HG02973 (cell line): Measurements from ENCODE around the gene KRT80.

Experiments
- ATAC-seq: cut with Tn5 transposase; IDR thresholded peaks from one replicate; pipeline ENCODE4 v1.9.1; 2021; ENCODE audit warnings: moderate library complexity; ENCODE audit not compliant: unreplicated experiment

KRT80 gene

DNA sequence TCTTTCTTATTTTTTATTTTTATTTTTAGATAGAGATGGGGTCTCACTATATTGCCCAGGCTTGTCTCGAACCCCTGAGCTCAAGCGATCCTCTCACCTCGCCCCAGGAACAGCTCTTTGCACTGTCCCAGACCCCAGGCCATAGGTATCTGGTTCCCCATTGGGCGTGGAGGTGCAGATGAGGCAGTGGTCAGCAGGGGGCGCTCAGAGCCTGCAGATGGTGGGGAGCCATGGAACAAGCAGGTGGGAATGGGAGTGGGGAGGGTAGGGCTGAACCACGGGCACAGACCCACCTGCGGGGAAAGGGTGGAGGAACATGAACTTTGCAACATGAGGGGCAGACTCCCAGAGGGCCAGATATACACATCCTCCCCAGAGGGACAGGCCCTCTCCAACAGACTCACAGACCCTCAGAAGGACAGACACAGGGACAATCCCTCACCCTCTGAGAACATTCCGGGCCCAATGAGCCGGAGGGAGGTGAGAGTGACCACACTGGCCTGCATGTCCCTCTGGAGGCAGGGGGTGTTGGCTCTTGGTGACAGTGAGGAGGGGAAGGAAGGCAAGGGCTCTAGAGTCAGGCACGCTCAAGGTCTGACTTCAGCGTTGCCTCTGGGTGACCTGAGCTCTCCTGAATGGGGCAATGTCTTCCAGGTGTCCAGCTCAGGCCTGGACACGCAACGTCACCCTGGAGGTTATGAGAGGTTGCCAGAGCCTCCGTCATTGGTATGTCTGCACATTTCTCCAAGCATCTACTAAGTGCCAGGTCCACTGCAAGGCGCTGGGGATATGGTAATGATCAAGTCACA is 34.9 kb downstream of the KRT80 start:
- ATAC-seq: no peak

DNA sequence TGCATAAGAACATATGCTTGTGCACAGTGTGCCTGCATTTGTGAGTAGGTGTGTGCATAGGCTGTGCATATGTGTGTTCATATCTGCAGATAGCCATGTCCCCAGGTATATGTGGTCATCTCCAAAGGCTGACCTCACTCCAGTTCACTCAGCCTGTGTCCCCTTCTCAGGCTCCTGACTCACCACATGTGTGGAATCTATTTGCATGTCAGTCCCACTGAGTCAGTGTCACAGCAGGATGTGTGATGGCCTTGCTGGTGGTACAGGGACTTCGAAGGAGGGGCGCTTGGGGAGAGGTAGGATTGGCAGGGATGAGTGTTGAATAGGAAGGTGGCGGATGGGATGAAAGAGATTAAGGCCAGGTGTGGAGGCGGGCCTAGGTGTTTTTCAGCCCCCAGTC is 35.5 kb downstream of the KRT80 start:
- ATAC-seq: no peak

DNA sequence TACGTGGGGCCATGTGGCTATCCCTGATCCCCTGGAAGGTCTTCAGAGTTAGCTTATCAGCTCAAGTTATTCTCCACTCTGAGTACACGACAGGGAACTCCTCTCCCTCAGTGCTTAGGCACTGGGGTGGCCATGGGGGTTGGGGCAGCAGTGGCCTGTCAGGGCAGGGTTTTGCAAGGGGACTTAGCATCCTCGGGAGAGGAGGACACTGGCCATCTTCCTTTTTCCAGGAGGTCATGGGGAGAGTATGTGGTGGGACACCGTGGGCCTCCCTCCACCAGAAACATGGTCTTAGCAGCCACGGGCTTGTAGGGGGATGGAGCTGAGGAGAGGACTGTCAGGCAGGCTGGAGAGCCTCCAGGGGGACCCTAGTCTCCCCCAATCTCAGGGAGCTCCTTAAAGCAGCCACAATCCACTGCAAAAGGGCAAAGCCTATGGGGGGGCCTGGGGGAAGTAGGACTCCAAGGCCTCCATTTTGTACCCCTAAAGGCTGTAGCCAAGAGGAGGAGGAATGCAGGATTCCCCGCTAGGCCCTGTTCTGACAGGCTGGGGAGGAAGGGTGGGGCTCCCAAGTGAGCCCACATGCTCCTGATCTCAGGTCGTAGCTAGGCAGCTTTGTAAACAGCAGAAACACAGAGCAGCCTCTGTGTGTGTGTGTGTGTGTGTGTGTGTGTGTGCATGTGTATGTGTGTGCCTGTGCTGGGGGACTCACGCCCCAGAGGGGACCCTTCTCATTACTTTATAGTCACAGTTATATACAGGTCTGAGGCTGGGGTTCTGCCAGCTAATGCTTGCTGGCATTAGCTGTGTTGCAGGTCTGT is 36.6 kb downstream of the KRT80 start:
- ATAC-seq: no peak

DNA sequence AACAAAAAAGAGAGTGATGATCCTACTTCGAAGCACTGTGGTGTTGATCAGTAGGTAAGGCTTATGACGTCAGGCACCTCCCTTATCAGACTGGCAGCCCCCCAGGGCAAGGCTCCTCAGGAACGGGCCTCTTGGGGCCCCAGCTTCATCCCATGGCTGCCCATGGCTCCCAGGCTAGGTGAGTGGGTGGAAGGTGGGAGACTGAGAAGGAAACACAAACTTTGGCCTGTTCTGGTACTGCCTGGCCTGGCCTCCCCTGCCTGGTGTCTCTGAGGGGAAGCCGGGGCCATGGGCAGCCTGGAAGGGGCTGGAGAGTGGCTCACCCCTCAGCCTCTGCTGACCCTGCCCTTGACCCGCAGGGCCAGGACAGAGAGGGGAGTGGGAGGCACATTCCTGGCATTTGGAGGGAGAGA is 38.9 kb downstream of the KRT80 start:
- ATAC-seq: no peak

DNA sequence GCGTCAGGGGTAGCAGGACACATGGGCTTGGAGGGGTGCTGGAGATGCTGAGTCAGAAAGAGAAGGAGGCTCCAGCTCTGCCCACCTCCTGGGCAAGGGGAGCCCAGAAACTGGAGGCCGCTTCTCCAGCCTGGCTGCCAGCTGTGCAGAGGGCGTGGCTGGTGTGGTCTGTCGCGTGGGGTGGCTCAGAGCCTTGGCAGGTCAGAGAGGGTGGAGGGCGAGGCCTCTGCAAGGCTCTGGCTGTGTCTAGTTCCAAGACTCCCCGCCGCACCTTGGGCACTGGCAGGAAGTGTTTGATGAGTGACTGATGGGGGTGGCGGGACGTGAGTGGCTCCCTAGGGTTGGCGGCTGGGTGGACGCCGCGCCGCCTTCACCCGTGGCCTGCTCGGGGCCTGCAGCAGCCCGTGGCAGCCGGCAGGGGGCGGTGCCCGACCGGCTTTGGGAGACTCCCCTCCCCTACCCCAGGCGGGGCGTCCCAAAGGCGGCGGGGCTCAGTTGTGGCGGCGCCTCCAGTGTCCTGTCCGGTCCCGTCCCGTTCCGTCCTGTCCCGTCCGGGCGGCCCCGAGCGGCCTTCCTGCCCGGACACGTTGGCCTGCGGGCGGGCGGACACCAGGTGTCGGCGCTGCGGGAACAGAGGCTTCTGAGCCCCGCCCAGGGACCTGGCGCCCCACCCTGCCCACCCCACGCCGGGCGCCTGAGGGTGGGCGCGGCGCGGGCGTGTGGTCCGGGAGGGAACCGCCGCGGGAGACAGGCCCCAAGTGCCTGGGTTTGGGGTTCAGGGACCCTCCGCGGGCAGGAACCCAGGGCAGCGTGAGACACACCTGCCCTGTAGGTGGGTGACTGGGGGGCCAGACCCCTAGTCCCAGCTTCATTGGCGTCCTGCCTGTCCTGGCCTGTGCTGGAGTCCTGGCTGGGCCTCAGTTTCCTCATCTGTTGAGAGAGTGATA is 39.7 kb downstream of the KRT80 start:
- no peak for ATAC-seq

DNA sequence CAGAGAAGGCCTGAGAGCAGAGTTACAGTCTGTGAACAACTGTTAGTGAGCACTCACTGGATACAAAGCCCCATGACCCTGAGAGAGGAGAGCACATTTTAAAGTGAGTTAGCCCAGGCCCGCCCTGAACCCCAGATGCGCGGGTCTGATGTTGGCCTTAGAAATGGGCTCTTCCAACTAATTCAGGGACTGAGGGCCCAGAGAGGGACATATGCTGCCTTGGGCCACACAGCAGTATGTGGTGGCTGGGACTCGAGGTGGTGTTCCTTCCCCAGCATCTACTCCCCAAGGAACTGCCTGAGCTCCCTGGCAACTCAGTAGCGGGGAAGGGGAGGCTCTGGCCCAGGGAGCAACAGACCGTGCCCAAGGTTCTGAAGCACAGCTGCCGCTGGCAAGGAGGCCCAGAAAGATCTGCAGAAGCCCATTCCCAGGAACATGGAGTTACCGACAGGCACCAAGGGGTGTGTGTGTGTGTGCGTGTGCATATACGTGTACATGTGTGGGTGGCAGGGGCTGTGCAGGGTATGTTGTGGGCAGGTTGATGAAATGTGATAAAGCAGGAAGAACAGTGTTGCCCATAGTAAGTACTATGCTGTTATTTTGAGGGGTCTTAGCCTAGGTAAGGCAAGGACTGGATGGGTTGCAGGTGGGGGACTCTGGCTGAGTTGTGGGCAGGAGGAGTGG is 40.5 kb downstream of the KRT80 start:
- no peak for ATAC-seq

DNA sequence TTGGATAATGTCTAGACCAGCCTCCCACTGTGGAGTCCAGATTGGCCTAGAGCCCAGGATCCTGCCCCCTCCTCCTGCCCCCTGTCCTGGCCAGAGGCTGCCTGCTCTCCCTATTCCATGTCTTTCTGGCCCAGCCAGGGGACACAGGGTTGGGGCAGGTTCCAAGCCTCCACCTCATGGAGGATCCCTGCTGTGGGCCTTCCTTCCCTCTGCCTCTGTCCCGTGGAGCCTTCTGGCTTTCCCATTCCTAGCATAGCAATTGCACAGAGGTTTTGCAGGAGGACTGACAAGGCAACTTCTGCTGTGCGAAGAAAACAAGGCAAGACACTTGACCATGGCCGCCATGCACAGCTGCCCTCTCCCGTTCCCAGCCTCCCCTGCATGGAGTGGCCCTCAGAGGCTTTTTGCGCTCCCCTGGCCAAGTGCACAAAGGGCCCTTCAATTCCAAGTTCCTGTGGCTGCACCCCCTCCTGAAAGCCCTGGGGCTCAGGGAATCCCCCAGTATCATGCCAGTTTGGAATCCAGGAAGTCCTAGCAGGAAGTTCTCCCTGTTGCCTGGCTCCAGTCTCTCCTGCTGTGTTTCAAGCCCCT is 42.1 kb downstream of the KRT80 start:
- no peak for ATAC-seq

DNA sequence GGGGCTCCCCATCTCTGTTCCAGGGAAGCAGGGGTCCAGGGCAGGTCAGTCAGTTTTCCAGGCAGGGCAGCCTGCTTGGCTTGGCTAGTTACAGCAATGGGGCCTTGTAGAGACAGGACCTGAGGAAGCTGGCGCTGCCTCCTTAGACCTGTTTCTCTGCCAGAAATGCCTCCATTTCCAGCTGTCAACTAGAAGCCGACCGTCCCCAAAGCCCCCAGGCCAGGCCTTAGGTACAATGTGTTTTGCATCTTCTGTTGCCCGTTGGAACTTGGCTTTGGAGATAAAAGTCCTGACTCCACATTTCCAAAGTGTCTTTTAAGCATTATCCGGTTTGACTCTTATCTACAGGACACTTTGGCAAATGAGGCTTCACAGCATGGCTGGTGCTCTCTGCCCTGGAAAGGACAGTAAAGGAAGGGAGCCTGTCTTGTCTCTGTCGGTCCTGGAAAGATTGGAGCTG is 42.6 kb downstream of the KRT80 start:
- no peak for ATAC-seq

DNA sequence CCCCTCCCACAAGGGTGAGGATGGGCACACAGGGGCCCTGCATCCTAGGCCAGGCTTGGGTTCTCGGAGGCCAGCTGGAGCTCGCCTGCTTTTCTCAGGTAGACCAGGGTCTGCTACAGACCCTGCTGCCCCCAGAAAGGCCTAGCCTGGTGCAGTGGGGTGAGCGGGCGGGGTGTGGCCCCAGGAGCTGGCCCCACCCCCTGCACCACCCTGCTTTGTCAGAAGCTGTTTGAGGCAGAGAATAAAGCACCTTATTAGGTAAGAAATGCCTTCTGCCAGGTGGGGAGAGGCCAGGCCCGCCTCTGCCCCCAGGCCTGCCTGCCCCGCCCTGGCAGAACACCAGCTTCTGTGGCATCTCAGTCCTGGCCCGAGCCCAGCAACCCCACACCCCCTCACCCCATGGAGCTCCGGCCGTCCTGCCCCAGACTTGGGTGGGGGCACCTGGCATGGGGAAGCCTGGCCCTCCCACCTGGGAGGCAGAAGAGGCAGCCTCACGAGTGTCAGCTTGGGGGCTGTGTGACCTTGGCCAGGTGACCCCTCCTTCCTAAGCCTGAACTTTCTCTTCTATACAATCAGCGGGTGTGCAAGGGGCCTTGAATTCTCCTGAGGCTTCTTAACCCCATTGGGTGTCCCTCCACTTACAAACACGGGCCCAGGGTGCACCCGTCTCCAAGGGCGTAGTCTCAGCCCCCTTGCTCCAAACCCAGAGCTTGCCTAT is 43.2 kb downstream of the KRT80 start:
- no peak for ATAC-seq

DNA sequence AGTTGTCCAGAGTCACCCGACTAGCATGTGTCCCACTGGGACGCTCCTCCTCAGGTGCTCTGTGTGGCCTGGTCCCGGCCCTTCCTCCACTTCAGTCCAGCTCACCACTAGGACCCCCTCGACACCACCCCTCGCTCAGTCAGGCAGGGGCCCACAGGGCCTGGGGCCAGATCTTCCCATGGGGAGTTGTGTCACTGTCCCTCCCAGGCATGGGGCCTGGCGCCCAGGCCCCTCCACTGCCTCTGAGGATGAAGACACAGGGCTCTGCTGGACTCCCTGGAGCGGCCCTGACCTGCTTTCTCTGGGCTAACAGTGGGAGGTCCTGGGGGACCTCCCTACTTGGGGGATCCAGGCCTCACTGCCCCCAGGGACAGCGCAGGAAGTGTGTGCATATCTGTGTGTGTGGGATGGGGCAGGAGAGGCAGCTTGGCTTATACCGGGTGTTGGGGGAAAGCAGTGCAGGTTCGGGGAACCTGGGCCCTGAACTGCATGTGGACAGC is 43.8 kb downstream of the KRT80 start:
- ATAC-seq: no peak

DNA sequence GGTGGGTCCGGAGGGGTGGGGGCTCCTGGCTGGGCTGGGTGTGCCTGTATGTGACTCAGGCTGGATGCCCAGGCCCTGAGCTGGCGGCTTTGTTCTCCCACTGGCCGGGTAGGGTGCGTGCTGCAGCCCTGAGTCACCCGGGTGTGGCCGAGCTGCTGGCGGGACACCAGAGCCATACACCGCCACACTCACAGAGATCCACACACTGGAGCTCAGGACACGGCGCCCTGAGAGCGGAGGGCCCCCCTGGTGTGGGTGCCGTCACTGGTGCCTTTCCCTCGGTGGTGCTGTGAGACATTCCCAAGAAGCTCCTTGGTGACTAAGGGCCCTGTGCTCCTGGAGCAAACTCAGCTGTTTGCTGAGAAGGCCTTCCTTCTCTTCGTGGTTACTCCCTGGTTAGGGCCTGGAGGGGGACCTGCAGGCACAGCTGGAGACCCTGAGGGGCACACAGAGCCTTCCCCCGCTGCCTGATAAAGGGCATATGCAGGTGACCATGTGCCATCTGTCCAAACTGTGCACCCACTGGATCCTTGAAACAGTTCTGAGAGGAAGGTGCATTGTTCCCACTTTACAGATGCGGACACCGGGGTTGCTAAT is 44.3 kb downstream of the KRT80 start:
- no peak for ATAC-seq

DNA sequence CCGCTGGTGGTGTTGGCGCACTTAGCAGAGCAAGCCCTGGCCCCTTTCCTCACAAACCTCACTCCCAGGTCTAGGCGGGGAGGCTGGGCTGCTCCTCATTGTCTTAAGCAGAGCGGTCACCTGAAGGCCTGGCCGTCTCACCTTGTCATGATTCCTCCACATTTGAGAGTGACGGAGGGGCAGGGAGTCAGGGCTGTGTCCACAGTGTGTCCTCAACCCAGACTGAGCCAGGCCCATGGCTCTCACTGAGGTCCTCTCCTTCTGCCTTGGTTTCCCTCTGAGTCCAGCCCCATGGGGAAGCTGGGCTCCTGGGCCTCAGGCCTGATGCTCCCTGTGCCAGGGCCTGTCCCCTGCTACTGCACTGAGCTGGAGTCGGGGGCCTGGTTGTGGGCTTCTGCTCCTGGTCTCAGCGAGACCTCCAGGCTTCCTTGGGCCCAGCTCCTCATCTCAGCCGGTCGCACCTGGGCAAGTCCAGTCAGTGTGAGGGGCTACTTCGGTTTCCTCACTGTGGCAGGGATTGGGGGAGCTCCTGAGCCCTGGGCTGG is 44.9 kb downstream of the KRT80 start:
- no peak for ATAC-seq

DNA sequence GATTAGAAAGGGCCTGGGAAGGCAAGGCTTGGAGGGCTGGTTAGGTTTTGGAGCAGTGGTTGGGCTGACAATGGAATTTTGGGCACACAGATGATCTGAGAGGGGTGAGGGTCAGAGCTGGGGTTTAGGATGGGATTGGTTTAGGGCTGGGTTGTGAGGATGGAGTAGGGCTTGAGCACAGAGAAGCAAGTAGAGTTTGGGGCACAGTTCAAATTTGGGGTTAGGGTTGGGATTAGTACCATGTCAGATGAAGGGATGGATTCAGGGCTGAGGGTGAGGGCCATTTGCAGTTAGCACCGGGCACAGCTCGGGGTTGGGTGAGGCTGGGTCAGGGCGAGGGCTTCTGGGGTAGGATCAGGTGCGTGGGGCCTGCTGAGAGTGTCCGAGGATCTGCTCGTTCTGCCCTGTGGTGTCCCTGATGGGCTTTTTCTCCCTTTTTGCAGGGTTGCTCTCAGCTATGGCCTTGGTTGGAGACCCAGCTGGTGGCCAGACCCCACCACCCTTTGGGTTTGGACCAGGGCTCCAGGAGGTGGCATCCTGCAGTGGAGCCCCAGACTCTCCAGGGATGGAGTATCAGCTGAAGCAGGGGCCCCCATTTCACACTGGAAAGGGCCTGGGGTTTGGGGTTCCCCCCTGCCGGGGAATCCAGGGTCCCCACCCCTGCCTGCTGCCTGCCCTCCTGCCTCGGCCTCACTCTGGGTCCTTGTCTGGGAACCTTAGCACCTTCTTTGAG is 45.6 kb downstream of the KRT80 start:
- no peak for ATAC-seq

DNA sequence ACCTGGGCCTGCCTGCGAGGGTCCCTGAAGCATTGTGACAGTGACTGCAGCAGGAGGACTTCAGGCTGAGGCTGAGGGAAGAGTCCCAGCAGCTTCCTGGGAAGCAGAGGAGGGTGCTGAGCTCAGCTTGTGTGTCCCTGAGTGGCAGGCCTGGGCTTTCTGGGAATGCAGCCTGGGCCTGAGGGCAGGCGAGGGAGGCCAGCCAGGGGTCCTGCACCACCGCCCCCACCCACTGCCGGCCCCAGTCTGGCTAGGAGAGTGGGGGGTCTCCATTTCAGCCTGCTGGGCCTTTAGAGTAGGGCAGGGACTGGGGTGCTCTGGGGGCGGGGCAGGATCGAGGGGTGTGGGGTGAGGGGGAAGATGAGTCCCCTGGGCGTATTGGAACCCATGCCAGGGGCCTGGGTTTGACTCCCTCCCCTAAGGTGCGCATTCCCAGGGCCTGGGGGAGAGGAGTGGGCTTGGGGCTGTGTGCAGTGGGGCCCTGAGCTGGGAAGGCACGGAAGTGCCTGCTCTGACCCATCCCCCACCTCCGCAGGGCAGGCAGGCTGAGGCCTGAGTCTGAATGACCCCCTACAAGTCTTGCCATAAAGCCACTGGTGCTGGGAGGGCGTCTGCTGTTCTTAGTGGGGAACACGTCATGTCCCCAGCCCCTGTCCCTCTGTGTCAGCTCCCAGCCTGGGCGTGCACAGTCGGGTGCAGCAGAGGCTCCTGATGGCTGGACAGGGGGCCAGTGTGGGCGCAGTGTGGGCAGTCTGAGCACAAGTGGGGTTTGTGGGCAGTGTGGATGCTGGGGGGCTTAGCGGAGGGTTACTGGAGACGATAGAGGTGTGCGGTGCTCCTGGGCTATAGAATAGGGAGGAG is 46.4 kb downstream of the KRT80 start:
- no peak for ATAC-seq

DNA sequence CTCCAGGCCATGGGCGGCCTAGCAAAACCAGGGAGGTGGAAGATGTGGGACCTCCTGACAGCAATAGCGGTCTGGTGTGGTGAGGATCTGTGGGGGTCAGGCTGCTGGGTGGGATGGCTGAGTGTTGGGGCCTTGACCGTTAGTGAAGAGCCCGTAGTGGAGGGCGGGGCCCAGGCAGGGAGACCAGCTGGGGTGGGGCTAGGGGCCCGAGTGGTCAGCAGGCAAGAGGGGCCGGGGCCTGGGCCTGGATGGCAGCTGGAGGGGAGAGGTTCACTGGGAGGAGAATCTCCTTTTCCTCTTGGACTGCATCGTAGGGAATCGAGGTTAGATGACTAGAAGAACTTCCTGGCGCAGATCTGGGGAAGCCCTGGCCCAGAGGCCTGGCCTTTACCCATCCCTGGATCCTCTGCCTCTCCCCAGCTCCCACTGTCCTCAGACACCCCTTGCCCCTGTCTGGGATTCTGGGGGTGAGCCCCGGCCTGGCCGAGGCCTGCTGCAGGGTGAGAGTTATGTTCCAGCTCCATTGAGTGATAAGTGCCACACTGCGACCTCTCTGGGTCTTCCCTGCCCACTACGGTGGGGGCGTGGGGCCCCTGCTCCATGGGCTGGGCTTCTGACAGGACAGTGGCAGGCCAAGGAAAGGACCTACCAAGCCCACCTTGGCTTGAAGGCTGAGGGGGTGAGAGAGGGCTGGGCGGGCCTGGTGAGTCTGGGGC is 47.1 kb downstream of the KRT80 start:
- ATAC-seq: no peak

DNA sequence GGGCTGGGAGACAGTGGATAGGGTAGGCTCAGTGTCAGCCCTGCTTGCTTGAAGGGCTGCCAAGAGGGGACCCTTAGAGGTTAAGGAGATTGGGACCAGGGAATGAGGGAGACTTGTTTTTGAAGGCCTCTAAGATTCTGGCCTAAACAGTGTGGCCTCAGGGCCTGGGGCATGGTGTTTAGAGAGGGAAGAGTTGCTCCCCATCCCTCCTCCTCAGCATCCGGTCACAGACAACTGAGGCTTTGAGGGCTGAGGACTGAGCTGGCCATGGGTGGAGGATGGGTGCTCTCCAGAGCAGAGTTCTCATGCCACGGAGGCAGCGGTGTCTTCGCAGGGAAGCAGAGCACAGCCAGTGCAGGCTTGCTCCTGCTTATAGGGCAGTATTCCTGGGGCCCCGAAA is 49.4 kb downstream of the KRT80 start:
- no peak for ATAC-seq
